Stomach smooth muscle (tissue), 2 donors: ENCODE results near the gene LPCAT4.
"Not testable (repeated sequence)": the region's sequence is repeated elsewhere in the genome, so short reads cannot be mapped to it uniquely, and the experiment has no call there.

Experiments used
- H3K27ac ChIP-seq: one replicate; pipeline ENCODE4 v1.7.0; 2013; ENCODE audit warnings: mild to moderate bottlenecking, low read length, inconsistent platforms
- H3K27me3 ChIP-seq, 2 donors: one replicate each; pipeline ENCODE4 v1.7.0; 2013; ENCODE audit warnings: low read length in 2 of 2; ENCODE audit not compliant: insufficient read depth in 2 of 2, control insufficient read depth in 1 of 2
- H3K36me3 ChIP-seq, 2 donors: one replicate each; pipeline ENCODE4 v1.7.0; 2013; ENCODE audit warnings: low read length in 2 of 2; ENCODE audit not compliant: control insufficient read depth in 2 of 2, insufficient read depth in 2 of 2
- H3K4me1 ChIP-seq: one replicate; pipeline ENCODE4 v1.7.0; 2013; ENCODE audit warnings: low read length; ENCODE audit not compliant: control insufficient read depth, insufficient read depth
- H3K4me3 ChIP-seq, 2 donors: one replicate each; pipeline ENCODE4 v1.7.0; 2013; ENCODE audit warnings: low read length in 2 of 2
- H3K9ac ChIP-seq, 2 donors: one replicate each; pipeline ENCODE4 v1.7.0; 2013; ENCODE audit warnings: low read length in 2 of 2, mild to moderate bottlenecking in 1 of 2
- H3K9me3 ChIP-seq, 2 donors: one replicate each; pipeline ENCODE4 v1.7.0; 2013; ENCODE audit warnings: low read length in 2 of 2; ENCODE audit not compliant: control insufficient read depth in 2 of 2
- donor health status: healthy.
- donor health status: Pancreatic carcinoma.

LPCAT4 gene

GRCh38 chr15:34362047-34362773, 4.8 kb downstream of the LPCAT4 start:
- no peak overlapping the region for H3K27ac ChIP-seq
- H3K4me1 ChIP-seq, result peaks cover 14% of the 10 kb centered on the region
- no peak overlapping the region for H3K4me3 ChIP-seq
- H3K9ac ChIP-seq, result no peak overlapping the region
- no peaks in the 10 kb centered on the region for H3K9me3 ChIP-seq
- H3K27me3 ChIP-seq, result no peaks in the 10 kb centered on the region
- peaks cover 0 to 21% of the 10 kb centered on the region in 2 donors for H3K36me3 ChIP-seq

- H3K9me3 ChIP-seq, result no peaks in the 10 kb centered on the region
- no peak overlapping the region for H3K27ac ChIP-seq
- no peak overlapping the region for H3K9ac ChIP-seq
- peaks cover 0 to 28% of the 10 kb centered on the region in 2 donors for H3K36me3 ChIP-seq
- peaks cover 11% of the 10 kb centered on the region for H3K4me1 ChIP-seq
- H3K4me3 ChIP-seq, result no peak overlapping the region
- no peaks in the 10 kb centered on the region for H3K27me3 ChIP-seq
Observed at GRCh38 chr15:34361278-34361677, 5.7 kb downstream of the LPCAT4 start.

- Histone ChIP-seq H3K27ac (no peak overlapping the region), H3K4me1 (peaks cover 3% of the 10 kb centered on the region)
Observed at GRCh38 chr15:34360298-34360697, 6.7 kb downstream of the LPCAT4 start.

GRCh38 chr15:34359416-34359815, 7.6 kb downstream of the LPCAT4 start:
- no peak overlapping the region for H3K27ac ChIP-seq
- peaks cover 0 to 32% of the 10 kb centered on the region in 2 donors for H3K36me3 ChIP-seq
- H3K9me3 ChIP-seq, result no peaks in the 10 kb centered on the region
- H3K4me3 ChIP-seq, result no peak overlapping the region
- H3K4me1 ChIP-seq, result no peaks in the 10 kb centered on the region
- no peak overlapping the region for H3K9ac ChIP-seq
- no peaks in the 10 kb centered on the region for H3K27me3 ChIP-seq

More at GRCh38 chr15:34360298-34360697, 6.7 kb downstream of the LPCAT4 start:
- Histone ChIP-seq H3K27me3 (no peaks in the 10 kb centered on the region), H3K9me3 (no peaks in the 10 kb centered on the region), H3K9ac (no peak overlapping the region), H3K4me3 (no peak overlapping the region), H3K36me3 (peaks cover 0 to 28% of the 10 kb centered on the region in 2 donors)

GRCh38 chr15:34358948-34359347, 8.0 kb downstream of the LPCAT4 start:
- Histone ChIP-seq H3K4me1 (no peaks in the 10 kb centered on the region), H3K9me3 (no peaks in the 10 kb centered on the region), H3K27me3 (no peaks in the 10 kb centered on the region), H3K9ac (no peak overlapping the region), H3K27ac (no peak overlapping the region), H3K4me3 (no peak overlapping the region), H3K36me3 (peaks cover 0 to 30% of the 10 kb centered on the region in 2 donors)

- Histone ChIP-seq H3K36me3 (peaks cover 0 to 30% of the 10 kb centered on the region in 2 donors), H3K9me3 (no peaks in the 10 kb centered on the region), H3K9ac (no peak overlapping the region), H3K4me3 (no peak overlapping the region), H3K27ac (no peak overlapping the region), H3K4me1 (no peaks in the 10 kb centered on the region), H3K27me3 (no peaks in the 10 kb centered on the region)
Observed at GRCh38 chr15:34358367-34358766, 8.6 kb downstream of the LPCAT4 start.

- Histone ChIP-seq H3K27ac (no peak overlapping the region), H3K4me1 (no peaks in the 10 kb centered on the region), H3K4me3 (no peak overlapping the region), H3K9me3 (no peaks in the 10 kb centered on the region), H3K36me3 (peaks cover 0 to 30% of the 10 kb centered on the region in 2 donors), H3K9ac (no peak overlapping the region), H3K27me3 (no peaks in the 10 kb centered on the region)
Observed at GRCh38 chr15:34357653-34358052, 9.3 kb downstream of the LPCAT4 start.

- no peaks in the 10 kb centered on the region for H3K27me3 ChIP-seq
- no peaks in the 10 kb centered on the region for H3K9me3 ChIP-seq
- H3K9ac ChIP-seq, result no peak overlapping the region
- H3K4me1 ChIP-seq, result no peaks in the 10 kb centered on the region
- no peak overlapping the region for H3K4me3 ChIP-seq
- H3K36me3 ChIP-seq, result peaks cover 0 to 25% of the 10 kb centered on the region in 2 donors
- no peak overlapping the region for H3K27ac ChIP-seq
Observed at GRCh38 chr15:34355241-34355640, 11.8 kb downstream of the LPCAT4 start.

GRCh38 chr15:34354286-34354685, 12.7 kb downstream of the LPCAT4 start:
- Histone ChIP-seq H3K27ac (no peak overlapping the region), H3K4me3 (no peak overlapping the region), H3K4me1 (no peaks in the 10 kb centered on the region), H3K9me3 (no peaks in the 10 kb centered on the region), H3K9ac (no peak overlapping the region), H3K36me3 (peaks cover 0 to 18% of the 10 kb centered on the region in 2 donors), H3K27me3 (no peaks in the 10 kb centered on the region)

GRCh38 chr15:34353627-34354026, 13.4 kb downstream of the LPCAT4 start:
- no peak overlapping the region for H3K27ac ChIP-seq
- no peaks in the 10 kb centered on the region for H3K27me3 ChIP-seq
- H3K9me3 ChIP-seq, result no peaks in the 10 kb centered on the region
- H3K4me1 ChIP-seq, result no peaks in the 10 kb centered on the region
- no peak overlapping the region for H3K4me3 ChIP-seq
- H3K36me3 ChIP-seq, result peaks cover 0 to 18% of the 10 kb centered on the region in 2 donors
- no peak overlapping the region for H3K9ac ChIP-seq

GRCh38 chr15:34352996-34353395, 14.0 kb downstream of the LPCAT4 start:
- not testable (repeated sequence) for H3K27me3 ChIP-seq, H3K4me1 ChIP-seq, H3K9me3 ChIP-seq, H3K4me3 ChIP-seq, H3K9ac ChIP-seq, H3K27ac ChIP-seq
- H3K36me3 ChIP-seq, result peaks cover 0 to 14% of the 10 kb centered on the region in 2 donors
